CD4-positive, alpha-beta memory T cell (primary cell): ENCODE measurements around the gene CORO7. TPM values are rescaled to one million over a fixed set of nuclear protein-coding genes. Genes with fewer than 3 reads are reported as not detected.
"Not testable (repeated sequence)": the region's sequence is repeated elsewhere in the genome, so short reads cannot be mapped to it uniquely, and the experiment has no call there.

ENCODE experiments used
- CTCF ChIA-PET: fragments of 350-600 bp; sonication (Branson Sonifier 250); formaldehyde crosslinking; loops from one replicate; lab custom pipeline; 2021; ENCODE audit warnings: inconsistent platforms; ENCODE audit not compliant: partially characterized antibody; lab: Charles Lee
- POLR2A ChIA-PET: fragments of 350-600 bp; sonication (Branson Sonifier 250); formaldehyde crosslinking; loops from one replicate; lab custom pipeline; 2021; ENCODE audit not compliant: partially characterized antibody; lab: Charles Lee
- DNase-seq, 5 donors: peaks; one replicate each; pipeline versions ENCODE4 v3.0.0 to v3.0.0-alpha.2; 2020 to 2022; ENCODE audit warnings: mixed read lengths in 1 of 5
- H3K27ac ChIP-seq: one replicate; pipeline ENCODE4 v1.7.0; 2013; ENCODE audit warnings: low read depth, low read length
- H3K27me3 ChIP-seq: 2 replicates; pipeline ENCODE4 v1.7.0; 2013; ENCODE audit warnings: mild to moderate bottlenecking, low read length, moderate library complexity; ENCODE audit not compliant: insufficient read depth
- H3K36me3 ChIP-seq: 2 replicates; pipeline ENCODE4 v1.7.0; 2013; ENCODE audit warnings: mild to moderate bottlenecking, low read length, moderate library complexity; ENCODE audit not compliant: insufficient read depth
- H3K4me1 ChIP-seq: 2 replicates; pipeline ENCODE4 v1.7.0; 2013; ENCODE audit warnings: mild to moderate bottlenecking, low read length, moderate library complexity; ENCODE audit not compliant: insufficient read depth
- H3K4me3 ChIP-seq, 2 donors: one replicate each; pipeline ENCODE4 v1.7.0; 2013; ENCODE audit warnings: low read length in 2 of 2, mild to moderate bottlenecking in 1 of 2
- H3K9me3 ChIP-seq, 2 donors: one replicate each; pipeline ENCODE4 v1.7.0; 2013; ENCODE audit warnings: low read length in 2 of 2, control low read depth in 1 of 2; ENCODE audit not compliant: control insufficient read depth in 1 of 2
- H3K27ac Mint-ChIP-seq, 7 donors: one replicate each; pipeline ENCODE4 v1.8.0; 2020 to 2021; ENCODE audit warnings: mixed read lengths in 7 of 7, mild to moderate bottlenecking in 6 of 7, inconsistent platforms in 3 of 7, moderate library complexity in 3 of 7
- H3K27me3 Mint-ChIP-seq, 2 donors: one replicate each; pipeline ENCODE4 v1.8.0; 2020 to 2021; ENCODE audit warnings: mixed read lengths in 2 of 2
- H3K36me3 Mint-ChIP-seq, 2 donors: one replicate each; pipeline ENCODE4 v1.8.0; 2020 to 2021; ENCODE audit warnings: mixed read lengths in 2 of 2, inconsistent platforms in 1 of 2, mild to moderate bottlenecking in 1 of 2
- H3K4me1 Mint-ChIP-seq, 4 donors: one replicate each; pipeline ENCODE4 v1.8.0; 2020 to 2021; ENCODE audit warnings: mixed read lengths in 4 of 4, mild to moderate bottlenecking in 1 of 4
- H3K4me3 Mint-ChIP-seq, 8 donors: one replicate each; pipeline ENCODE4 v1.8.0; 2020 to 2021; ENCODE audit warnings: mixed read lengths in 8 of 8, mild to moderate bottlenecking in 7 of 8, moderate library complexity in 6 of 8, inconsistent platforms in 3 of 8
- H3K9me3 Mint-ChIP-seq, 8 donors: one replicate each; pipeline ENCODE4 v1.8.0; 2020 to 2021; ENCODE audit warnings: mixed read lengths in 8 of 8, mild to moderate bottlenecking in 5 of 8, inconsistent platforms in 3 of 8, moderate library complexity in 1 of 8
- intact Hi-C: fragments of 100-400 bp; cut with micrococcal nuclease; formaldehyde crosslinking; loops from one replicate; pipeline ENCODE4 v1.15.1; 2023
- polyA plus RNA-seq, 2 donors: library from polyadenylated mRNA; unstranded; fragments of 300-500 nt; fragmentation: Illumina TruSeq; gene quantifications; one replicate each; pipeline ENCODE4 v1.2.3, GENCODE V29; 2021
- total RNA-seq, 2 experiments: library from RNA; stranded (reverse); gene quantifications; one replicate each; pipeline ENCODE4 v1.2.3, GENCODE V29; 2021

The CORO7 gene
- total and polyA plus RNA-seq, 4 experiments from 2014 or later = 48.2 to 184 (median 157) TPM

- peak overlapping the region in 6 of 7 donors; percentile 30 to 93 (median 86) for H3K27ac Mint-ChIP-seq
- H3K9me3 Mint-ChIP-seq = peaks cover 0 to 8% (median 0%) of the 10 kb centered on the region in 8 donors
- no peaks in the 10 kb centered on the region for H3K27me3 Mint-ChIP-seq
- Histone ChIP-seq H3K9me3 (no peaks in the 10 kb centered on the region), H3K4me3 (no peak overlapping the region), H3K4me1 (no peaks in the 10 kb centered on the region), H3K36me3 (peaks cover 62% of the 10 kb centered on the region), H3K27me3 (no peaks in the 10 kb centered on the region), H3K27ac (no peak overlapping the region)
- no peak for DNase-seq
- peaks cover 14 to 70% of the 10 kb centered on the region in 2 donors for H3K36me3 Mint-ChIP-seq
- peak overlapping the region in 4 of 8 donors; percentile 35 to 69 (median 48) for H3K4me3 Mint-ChIP-seq
- peaks cover 9 to 22% (median 13%) of the 10 kb centered on the region in 4 donors for H3K4me1 Mint-ChIP-seq
- POLR2A ChIA-PET = interaction anchor here (0.9 to 1.7 kb wide), 2 partner anchors 20 to 22 kb away, joined by 3 to 4 read pairs; partner anchors contain the start of gene CORO7
- CTCF ChIA-PET = no interaction called here
- intact Hi-C loops = no loop called here
These were observed 21.2 kb downstream of the CORO7 start for GRCh38 chr16:4395055-4395726.

DNA sequence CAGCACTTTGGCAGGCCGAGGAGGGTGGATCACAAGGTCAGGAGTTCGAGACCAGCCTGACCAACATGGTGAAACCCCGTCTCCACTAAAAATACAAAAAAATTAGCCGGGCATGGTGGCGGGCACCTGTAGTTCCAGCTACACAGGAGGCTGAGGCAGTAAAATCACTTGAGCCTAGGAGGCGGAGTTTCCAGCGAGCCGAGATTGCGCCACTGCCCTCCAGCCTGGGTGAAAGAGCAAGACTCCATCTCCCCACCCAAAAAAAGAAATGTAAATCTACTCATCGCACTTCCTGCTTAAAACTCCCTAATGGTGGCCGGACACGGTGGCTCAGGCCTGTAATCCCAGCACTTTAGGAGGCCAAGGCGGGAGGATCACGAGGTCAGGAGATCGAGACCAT, 22.5 kb downstream of the CORO7 start:
- ChIA-PET POLR2A (interaction anchor here (1.3 to 1.6 kb wide), 2 partner anchors 16 to 140 kb away, joined by 3 read pairs; no protein-coding TSS in a partner anchor), CTCF (interaction anchor here (0.7 to 4.4 kb wide), 3 partner anchors 8 to 104 kb away, joined by 3 to 16 read pairs (median 3); no protein-coding TSS in a partner anchor)
- H3K4me3 Mint-ChIP-seq, H3K9me3 ChIP-seq, H3K4me3 ChIP-seq, H3K27me3 Mint-ChIP-seq, H3K27ac ChIP-seq, DNase-seq, H3K27me3 ChIP-seq, H3K9me3 Mint-ChIP-seq, H3K4me1 ChIP-seq, intact Hi-C loops: not testable (repeated sequence)
- H3K36me3 ChIP-seq = peaks cover 64% of the 10 kb centered on the region
- Mint-ChIP-seq H3K27ac (peak overlapping the region in 1 of 7 donors; percentile 93), H3K36me3 (peaks cover 15 to 66% of the 10 kb centered on the region in 2 donors), H3K4me1 (peaks cover 4 to 11% (median 5%) of the 10 kb centered on the region in 4 donors)

DNA sequence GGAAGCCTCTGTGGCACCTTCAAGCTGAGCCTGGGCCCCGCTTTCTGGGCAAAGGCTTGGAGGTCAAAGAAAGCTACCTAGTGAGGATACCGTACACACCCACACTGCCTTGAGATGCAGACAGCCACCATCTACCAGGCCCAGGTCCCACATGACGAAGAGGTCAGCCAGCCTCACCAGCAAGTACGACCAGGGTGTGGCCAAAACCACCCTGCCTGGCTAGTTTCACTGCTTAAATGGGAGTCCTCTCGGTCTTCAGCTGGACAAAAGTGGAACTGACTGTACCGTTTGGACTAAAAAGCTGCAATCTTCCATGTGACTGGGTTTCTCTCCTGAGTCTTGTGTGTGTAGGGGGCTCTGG, 23.2 kb downstream of the CORO7 start:
- intact Hi-C loops = no loop called here
- ChIA-PET POLR2A (interaction anchor here (1.6 kb wide), 1 partner anchor 140 kb away, joined by 3 read pairs; no protein-coding TSS in a partner anchor), CTCF (interaction anchor here (1.1 to 4.4 kb wide), 2 partner anchors 9 to 103 kb away, joined by 3 to 16 read pairs; no protein-coding TSS in a partner anchor)
- Histone ChIP-seq H3K27me3 (no peaks in the 10 kb centered on the region), H3K4me1 (no peaks in the 10 kb centered on the region), H3K36me3 (peaks cover 67% of the 10 kb centered on the region), H3K9me3 (no peaks in the 10 kb centered on the region), H3K4me3 (no peak overlapping the region), H3K27ac (no peak overlapping the region)
- no peaks in the 10 kb centered on the region for H3K27me3 Mint-ChIP-seq
- H3K27ac Mint-ChIP-seq = peak overlapping the region in 1 of 7 donors; percentile 93
- DNase-seq = no peak
- peaks cover 0 to 6% (median 0%) of the 10 kb centered on the region in 8 donors for H3K9me3 Mint-ChIP-seq
- H3K36me3 Mint-ChIP-seq = peaks cover 15 to 67% of the 10 kb centered on the region in 2 donors
- H3K4me1 Mint-ChIP-seq = peaks cover 4 to 11% (median 5%) of the 10 kb centered on the region in 4 donors
- no peak overlapping the region for H3K4me3 Mint-ChIP-seq

DNA sequence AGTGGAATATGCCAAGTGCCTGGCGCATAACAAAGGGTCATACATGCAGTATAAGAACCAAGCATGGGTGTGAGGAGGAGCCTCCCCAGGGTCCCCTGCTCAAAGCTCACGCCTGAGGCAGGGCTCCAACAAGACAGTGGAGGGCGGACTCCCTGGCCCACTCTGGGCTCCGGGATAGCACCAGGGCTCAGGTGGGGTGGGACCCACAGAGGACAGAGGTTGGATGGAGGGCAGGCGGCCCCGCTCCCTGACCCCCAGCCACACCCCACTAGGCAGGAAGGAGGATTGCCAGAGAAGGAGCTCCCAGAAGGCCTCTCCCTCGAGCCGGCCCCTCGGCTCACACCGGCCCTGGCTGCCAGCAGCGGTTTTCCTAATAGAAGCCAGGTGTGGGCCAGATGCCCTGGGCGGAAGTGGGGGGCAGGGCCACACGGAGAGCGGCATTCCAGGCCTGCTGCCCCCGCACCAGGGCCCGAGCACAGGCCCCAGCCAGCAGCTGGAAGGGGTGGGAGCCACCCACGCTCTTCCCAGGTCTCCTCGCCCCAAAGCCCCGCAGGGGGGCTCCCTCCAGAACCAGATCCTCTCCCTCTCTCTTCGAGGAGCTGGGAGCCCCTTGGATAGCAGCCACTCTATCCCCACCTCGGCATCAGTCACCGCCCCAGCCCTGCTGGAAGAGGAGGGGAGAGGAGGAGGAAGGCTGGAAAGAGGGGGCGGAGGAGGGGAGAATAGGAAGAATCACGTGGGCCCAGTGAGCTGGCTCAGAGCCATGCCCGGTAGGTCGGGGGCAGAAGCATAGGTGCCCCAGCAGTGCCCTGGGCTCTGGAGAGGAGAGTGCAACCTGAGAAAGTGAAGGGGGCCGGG, 23.8 kb downstream of the CORO7 start:
- no peak overlapping the region for H3K4me3 ChIP-seq
- Mint-ChIP-seq H3K27me3 (no peaks in the 10 kb centered on the region), H3K4me1 (peaks cover 4 to 11% (median 5%) of the 10 kb centered on the region in 4 donors), H3K9me3 (peaks cover 0 to 6% (median 0%) of the 10 kb centered on the region in 8 donors), H3K27ac (peak overlapping the region in 3 of 7 donors; percentile 29 to 93 (median 68)), H3K36me3 (peaks cover 15 to 68% of the 10 kb centered on the region in 2 donors), H3K4me3 (no peak overlapping the region)
- H3K27me3 ChIP-seq = no peaks in the 10 kb centered on the region
- no peaks in the 10 kb centered on the region for H3K9me3 ChIP-seq
- DNase-seq = no peak
- peaks cover 73% of the 10 kb centered on the region for H3K36me3 ChIP-seq
- H3K4me1 ChIP-seq = no peaks in the 10 kb centered on the region
- intact Hi-C loops = no loop called here
- ChIA-PET CTCF (interaction anchor here (1.1 to 4.4 kb wide), 2 partner anchors 10 to 103 kb away, joined by 3 to 16 read pairs; no protein-coding TSS in a partner anchor), POLR2A (interaction anchor here (1.6 kb wide), 1 partner anchor 139 kb away, joined by 3 read pairs; no protein-coding TSS in a partner anchor)
- H3K27ac ChIP-seq = no peak overlapping the region

- H3K36me3 Mint-ChIP-seq = peaks cover 18 to 69% of the 10 kb centered on the region in 2 donors
These were observed 24.6 kb downstream of the CORO7 start for GRCh38 chr16:4391631-4392381.

More at GRCh38 chr16:4391631-4392381, 24.6 kb downstream of the CORO7 start:
- CTCF ChIA-PET = interaction anchor here (0.9 to 4.4 kb wide), 2 partner anchors 10 to 119 kb away, joined by 3 to 16 read pairs; partner anchors contain the start of gene TFAP4
- POLR2A ChIA-PET = interaction anchor here (1.2 kb wide), 1 partner anchor 24 kb away, joined by 3 read pairs; no protein-coding TSS in a partner anchor
- Mint-ChIP-seq H3K9me3 (peaks cover 0 to 6% (median 0%) of the 10 kb centered on the region in 8 donors), H3K27me3 (no peaks in the 10 kb centered on the region), H3K4me3 (no peak overlapping the region), H3K27ac (peak overlapping the region in 3 of 7 donors; percentile 17 to 93 (median 79)), H3K4me1 (peaks cover 4 to 11% (median 5%) of the 10 kb centered on the region in 4 donors)
- no peaks in the 10 kb centered on the region for H3K9me3 ChIP-seq
- intact Hi-C loops = no loop called here
- peaks cover 77% of the 10 kb centered on the region for H3K36me3 ChIP-seq
- H3K4me3 ChIP-seq = no peak overlapping the region
- H3K27me3 ChIP-seq = no peaks in the 10 kb centered on the region
- no peaks in the 10 kb centered on the region for H3K4me1 ChIP-seq
- H3K27ac ChIP-seq = no peak overlapping the region
- DNase-seq = no peak
